Measurements from ENCODE around the gene PSENEN. TPM values are rescaled to one million over a fixed set of nuclear protein-coding genes. Genes with fewer than 3 reads are reported as not detected.
A peak's percentile ranks its signal among the peaks of the same experiment; 100 is the strongest.

PSENEN gene
- total RNA-seq, 1 donor from 2014 or later = 60.0 TPM

- TF ChIP-seq, protein P1, sequence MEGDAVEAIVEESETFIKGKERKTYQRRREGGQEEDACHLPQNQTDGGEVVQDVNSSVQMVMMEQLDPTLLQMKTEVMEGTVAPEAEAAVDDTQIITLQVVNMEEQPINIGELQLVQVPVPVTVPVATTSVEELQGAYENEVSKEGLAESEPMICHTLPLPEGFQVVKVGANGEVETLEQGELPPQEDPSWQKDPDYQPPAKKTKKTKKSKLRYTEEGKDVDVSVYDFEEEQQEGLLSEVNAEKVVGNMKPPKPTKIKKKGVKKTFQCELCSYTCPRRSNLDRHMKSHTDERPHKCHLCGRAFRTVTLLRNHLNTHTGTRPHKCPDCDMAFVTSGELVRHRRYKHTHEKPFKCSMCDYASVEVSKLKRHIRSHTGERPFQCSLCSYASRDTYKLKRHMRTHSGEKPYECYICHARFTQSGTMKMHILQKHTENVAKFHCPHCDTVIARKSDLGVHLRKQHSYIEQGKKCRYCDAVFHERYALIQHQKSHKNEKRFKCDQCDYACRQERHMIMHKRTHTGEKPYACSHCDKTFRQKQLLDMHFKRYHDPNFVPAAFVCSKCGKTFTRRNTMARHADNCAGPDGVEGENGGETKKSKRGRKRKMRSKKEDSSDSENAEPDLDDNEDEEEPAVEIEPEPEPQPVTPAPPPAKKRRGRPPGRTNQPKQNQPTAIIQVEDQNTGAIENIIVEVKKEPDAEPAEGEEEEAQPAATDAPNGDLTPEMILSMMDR (IDR thresholded peaks at IDR 0.05) = no peak
- Histone ChIP-seq H3K4me3 (peak overlapping the region; percentile 64), H3K27ac (peak overlapping the region; percentile 88), H3K4me1 (peaks cover 40% of the 10 kb centered on the region), H3K36me3 (peaks cover 50% of the 10 kb centered on the region), H3K9me3 (no peaks in the 10 kb centered on the region), H3K27me3 (ENCODE audit: low read depth) (no peaks in the 10 kb centered on the region)
- no peak for DNase-seq
- no peak for ATAC-seq
- intact Hi-C loops (cut with DNase I) = no loop called here
Observed at GRCh38 chr19:35739275-35740107, 6.0 kb upstream of the PSENEN start.

GRCh38 chr19:35740108-35740422, 5.4 kb upstream of the PSENEN start:
- DNase-seq (no peak), ATAC-seq (no peak)
- peak overlapping the region; percentile 88 for H3K27ac ChIP-seq
- H3K4me1 ChIP-seq = peaks cover 41% of the 10 kb centered on the region
- peaks cover 44% of the 10 kb centered on the region for H3K36me3 ChIP-seq
- TF ChIP-seq, protein P1 (IDR thresholded peaks at IDR 0.05) = no peak
- H3K4me3 ChIP-seq = peak overlapping the region; percentile 64
- intact Hi-C loops (cut with DNase I) = no loop called here
- H3K27me3 ChIP-seq (ENCODE audit: low read depth) = no peaks in the 10 kb centered on the region
- no peaks in the 10 kb centered on the region for H3K9me3 ChIP-seq

- ATAC-seq = peak; percentile 89 to 91
- intact Hi-C loops (cut with DNase I) = no loop called here
Observed at GRCh38 chr19:35740423-35741202, 4.8 kb upstream of the PSENEN start.

DNA sequence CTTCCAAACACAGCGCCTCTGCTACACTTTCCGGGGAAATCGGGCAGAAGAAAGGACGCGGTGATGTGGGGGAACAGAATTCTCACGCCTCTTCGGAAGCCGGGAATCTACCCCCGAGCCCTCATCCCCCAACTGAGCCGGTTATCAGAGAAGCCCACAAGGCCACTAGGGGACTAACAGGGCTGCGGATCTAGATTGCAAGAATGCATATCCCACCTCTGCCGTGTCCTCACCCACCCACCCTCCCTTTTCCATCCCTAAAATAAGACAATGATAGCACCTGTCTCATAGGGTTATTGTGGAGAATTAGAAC, 4.3 kb upstream of the PSENEN start:
- Histone ChIP-seq H3K27ac (peak overlapping the region; percentile 88), H3K36me3 (peaks cover 34% of the 10 kb centered on the region), H3K27me3 (ENCODE audit: low read depth) (no peaks in the 10 kb centered on the region), H3K4me1 (peaks cover 45% of the 10 kb centered on the region), H3K9me3 (no peaks in the 10 kb centered on the region), H3K4me3 (peak overlapping the region; percentile 64)
- no peak for ATAC-seq
- TF ChIP-seq, protein P1 (IDR thresholded peaks at IDR 0.05) = no peak
- intact Hi-C loops (cut with DNase I) = no loop called here
- DNase-seq = no peak

More at GRCh38 chr19:35740423-35741202, 4.8 kb upstream of the PSENEN start:
- Histone ChIP-seq H3K4me1 (peaks cover 41% of the 10 kb centered on the region), H3K9me3 (no peaks in the 10 kb centered on the region), H3K27me3 (ENCODE audit: low read depth) (no peaks in the 10 kb centered on the region), H3K27ac (peak overlapping the region; percentile 88), H3K36me3 (peaks cover 39% of the 10 kb centered on the region), H3K4me3 (peak overlapping the region; percentile 64)
- peak; percentile 99 for DNase-seq
- TF ChIP-seq, protein P1 (IDR thresholded peaks at IDR 0.05) = peak; percentile 18

DNA sequence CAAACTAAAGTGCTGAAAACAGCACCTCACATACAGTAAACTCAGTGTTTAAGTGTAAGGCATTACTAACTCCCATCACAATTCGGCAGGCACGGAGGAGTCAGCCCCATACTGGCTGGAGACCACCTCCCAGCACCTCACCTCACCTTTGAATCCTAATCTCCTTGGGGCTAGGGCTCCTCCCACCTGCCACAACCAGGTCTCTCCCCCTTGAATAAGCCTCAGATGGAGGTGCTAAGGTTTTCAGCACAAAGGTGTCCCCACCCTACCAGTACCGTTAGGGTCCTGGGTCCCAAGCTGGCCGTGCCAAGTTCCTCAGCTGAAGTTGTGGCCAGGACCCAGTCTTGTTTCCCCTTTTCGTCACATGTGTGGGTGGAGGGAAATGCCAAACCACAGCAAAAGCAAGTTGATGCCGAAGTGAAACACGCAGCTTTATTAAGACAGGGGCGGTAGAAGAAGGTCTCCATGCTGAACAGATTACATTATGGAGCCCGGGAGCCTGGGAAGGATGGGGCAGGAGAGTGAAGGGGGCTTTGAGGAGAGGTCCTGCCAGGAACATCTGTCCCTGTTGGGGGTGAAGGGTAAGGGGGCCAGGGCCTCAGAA, 3.2 kb upstream of the PSENEN start, which contains the start of gene IGFLR1:
IGFLR1 (minus strand) TSS at position 332 of the 604 bp plus-strand sequence. CDS start 1,272 bp downstream, outside the sequence.
- H3K4me3 ChIP-seq = peak within 1 kb of the TSS; percentile 64

More for the DNA sequence above, 3.2 kb upstream of the PSENEN start, which contains the start of gene IGFLR1:
- Histone ChIP-seq H3K27me3 (ENCODE audit: low read depth) (no peaks in the 10 kb centered on the region), H3K27ac (peak within 1 kb of the TSS; percentile 88), H3K36me3 (peaks cover 23% of the 10 kb centered on the region), H3K9me3 (no peaks in the 10 kb centered on the region), H3K4me1 (peaks cover 53% of the 10 kb centered on the region)
- intact Hi-C loops (cut with DNase I) = no loop called here
- TF ChIP-seq, protein P1 (IDR thresholded peaks at IDR 0.05) = no peak
- DNase-seq = no peak
- no peak for ATAC-seq
